Measurements from ENCODE around the gene CDC45. TPM values are rescaled to one million over a fixed set of nuclear protein-coding genes. Genes with fewer than 3 reads are reported as not detected.

CDC45 gene
- total RNA-seq, 2 experiments from 2014 or later, result 109 to 111 TPM

- Mint-ChIP-seq H3K27ac (no peak overlapping the region), H3K27me3 (peaks cover 2% of the 10 kb centered on the region), H3K4me1 (ENCODE audit: low read depth) (no peaks in the 10 kb centered on the region), H3K4me3 (no peak overlapping the region), H3K36me3 (ENCODE audit: low read depth) (no peaks in the 10 kb centered on the region), H3K9me3 (no peaks in the 10 kb centered on the region)
- DNase-seq (no peak), ATAC-seq (no peak)
- CTCF ChIA-PET, result interaction anchor here (2.0 kb wide), 1 partner anchor 96 kb away, joined by 7 read pairs; no protein-coding TSS in a partner anchor
- TF ChIP-seq CTCF (IDR thresholded peaks at IDR 0.05), result no peak
- intact Hi-C loops (cut with micrococcal nuclease), result no loop called here
- POLR2A ChIA-PET, result no interaction called here
Measured at GRCh38 chr22:19533857-19534256, 54.1 kb downstream of the CDC45 start.

GRCh38 chr22:19535001-19535400, 55.3 kb downstream of the CDC45 start:
- intact Hi-C loops (cut with micrococcal nuclease), result no loop called here
- CTCF ChIA-PET, result interaction anchor here (1.2 kb wide), 1 partner anchor 95 kb away, joined by 3 read pairs; no protein-coding TSS in a partner anchor
- Mint-ChIP-seq H3K4me1 (ENCODE audit: low read depth) (no peaks in the 10 kb centered on the region), H3K36me3 (ENCODE audit: low read depth) (no peaks in the 10 kb centered on the region), H3K27me3 (peaks cover 2% of the 10 kb centered on the region), H3K4me3 (no peak overlapping the region), H3K27ac (no peak overlapping the region), H3K9me3 (no peaks in the 10 kb centered on the region)
- no peak for TF ChIP-seq CTCF (IDR thresholded peaks at IDR 0.05)
- ATAC-seq (no peak), DNase-seq (no peak)
- POLR2A ChIA-PET, result no interaction called here

GRCh38 chr22:19536564-19536963, 56.8 kb downstream of the CDC45 start:
- ChIA-PET POLR2A (interaction anchor here (0.7 kb wide), 1 partner anchor 19 kb away, joined by 3 read pairs; no protein-coding TSS in a partner anchor), CTCF (no interaction called here)
- no peak overlapping the region for H3K4me3 Mint-ChIP-seq
- no peak for DNase-seq
- ATAC-seq, result no peak
- H3K4me1 Mint-ChIP-seq (ENCODE audit: low read depth), result no peaks in the 10 kb centered on the region
- H3K27ac Mint-ChIP-seq, result no peak overlapping the region
- H3K36me3 Mint-ChIP-seq (ENCODE audit: low read depth), result no peaks in the 10 kb centered on the region
- H3K27me3 Mint-ChIP-seq, result peaks cover 2% of the 10 kb centered on the region
- H3K9me3 Mint-ChIP-seq, result no peaks in the 10 kb centered on the region
- intact Hi-C loops (cut with micrococcal nuclease), result no loop called here
- TF ChIP-seq CTCF (IDR thresholded peaks at IDR 0.05), result no peak

GRCh38 chr22:19537941-19538488, 58.3 kb downstream of the CDC45 start:
- H3K4me1 Mint-ChIP-seq (ENCODE audit: low read depth), result no peaks in the 10 kb centered on the region
- POLR2A ChIA-PET, result no interaction called here
- H3K27me3 Mint-ChIP-seq, result peaks cover 2% of the 10 kb centered on the region
- no peak for TF ChIP-seq CTCF (IDR thresholded peaks at IDR 0.05)
- CTCF ChIA-PET, result interaction anchor here (1.0 to 1.3 kb wide), 2 partner anchors 10 to 142 kb away, joined by 3 read pairs; no protein-coding TSS in a partner anchor
- no peak for ATAC-seq
- no peak overlapping the region for H3K4me3 Mint-ChIP-seq
- H3K27ac Mint-ChIP-seq, result no peak overlapping the region
- intact Hi-C loops (cut with micrococcal nuclease), result no loop called here
- no peaks in the 10 kb centered on the region for H3K36me3 Mint-ChIP-seq (ENCODE audit: low read depth)
- no peaks in the 10 kb centered on the region for H3K9me3 Mint-ChIP-seq
- DNase-seq, result no peak

- POLR2A ChIA-PET, result no interaction called here
- DNase-seq (no peak), ATAC-seq (no peak)
- CTCF ChIA-PET, result interaction anchor here (0.8 kb wide), 1 partner anchor 56 kb away, joined by 3 read pairs; no protein-coding TSS in a partner anchor
- TF ChIP-seq CTCF (IDR thresholded peaks at IDR 0.05), result no peak
- Mint-ChIP-seq H3K9me3 (no peaks in the 10 kb centered on the region), H3K4me1 (ENCODE audit: low read depth) (no peaks in the 10 kb centered on the region), H3K36me3 (ENCODE audit: low read depth) (no peaks in the 10 kb centered on the region), H3K27me3 (no peaks in the 10 kb centered on the region), H3K4me3 (no peak overlapping the region), H3K27ac (no peak overlapping the region)
- intact Hi-C loops (cut with micrococcal nuclease), result no loop called here
Measured at GRCh38 chr22:19540394-19540793, 60.7 kb downstream of the CDC45 start.
